K562 (cell line): ENCODE results near the gene FBXW7.

Source experiments
- CTCF ChIP-seq, 3 experiments: IDR thresholded peaks in 2 of 3; conservative IDR thresholded peaks in 1 of 3; 2 replicates each; pipeline ENCODE4 v1.5.1; 2011 to 2012; ENCODE audit warnings: low read length in 3 of 3, mild to moderate bottlenecking in 3 of 3, control low read depth in 2 of 3, improper control_type of control experiment in 1 of 3, inconsistent platforms in 1 of 3, low read depth in 1 of 3, mixed read lengths in 1 of 3, moderate library complexity in 1 of 3; ENCODE audit not compliant: insufficient read depth in 2 of 3
- EP300 ChIP-seq: IDR thresholded peaks from 2 replicates; pipeline ENCODE4 v1.6.1; 2012; ENCODE audit warnings: low read length, improper control_type of control experiment
- HBP1 ChIP-seq: fragments of 450-650 bp; formaldehyde crosslinking; IDR thresholded peaks from 2 replicates; pipeline ENCODE4 v1.4.0; 2022; ENCODE audit warnings: missing genetic modification characterization
- SP1 ChIP-seq: sonication (generic); formaldehyde crosslinking; IDR thresholded peaks from 2 replicates; pipeline ENCODE4 v1.8.1; 2022; ENCODE audit warnings: mild to moderate bottlenecking, missing genetic modification reagents
- TF ChIP-seq, protein P1 (sequence below): sonication (generic); formaldehyde crosslinking; IDR thresholded peaks from 2 replicates; pipeline ENCODE4 v1.9.0; 2022; ENCODE audit warnings: mild to moderate bottlenecking, missing genetic modification reagents
- TF ChIP-seq, protein P2 (sequence below), 3 experiments: fragments of 200-800 bp in 1 of 3; sonication (Bioruptor generic) in 1 of 3; sonication (generic) in 1 of 3; formaldehyde crosslinking in 1 of 3; IDR thresholded peaks; 2 replicates each; pipeline versions ENCODE4 v1.6.1 to v1.8.0; 2016 to 2022; ENCODE audit warnings: mild to moderate bottlenecking in 2 of 3, missing compliant biosample characterization in 2 of 3, missing genetic modification characterization in 2 of 3, missing genetic modification reagents in 1 of 3

DNA sequence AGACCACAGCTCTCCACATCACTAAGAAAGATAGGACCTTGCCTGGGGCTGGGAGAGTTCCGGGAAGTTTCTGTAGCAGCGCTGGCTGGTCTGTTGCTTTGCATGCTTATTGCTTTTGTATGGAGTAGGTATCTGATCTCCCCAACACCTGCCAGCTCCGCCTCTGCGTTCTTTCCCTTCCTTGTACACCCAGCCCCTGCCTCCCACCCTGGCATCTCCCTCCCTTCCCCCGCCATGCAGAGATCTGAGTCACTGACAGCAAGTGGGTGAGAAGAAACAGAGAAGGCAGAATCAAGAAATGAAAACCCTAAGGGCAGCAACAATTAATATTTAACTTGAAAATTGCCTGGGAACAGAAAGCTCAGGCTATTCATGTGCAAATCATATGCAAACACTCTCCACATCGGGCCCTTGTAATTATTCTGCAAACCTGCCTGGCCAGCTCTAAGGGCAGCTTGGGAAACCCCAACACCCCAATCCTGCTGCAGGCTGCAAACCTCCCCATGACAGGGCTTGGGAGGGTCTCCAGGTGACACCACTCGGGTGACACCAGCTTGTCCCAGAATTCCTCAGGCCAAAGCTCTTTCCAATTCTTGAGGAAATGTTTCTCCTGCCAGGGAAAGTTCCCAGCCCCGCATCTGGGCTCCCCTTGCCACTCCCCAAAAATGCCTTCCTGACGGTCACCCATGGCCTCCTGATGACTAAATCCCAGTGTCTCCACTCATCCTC, 257.2 kb downstream of the FBXW7 start:
- TF ChIP-seq SP1 (CRISPR knock-in tag) (no peak), CTCF (IDR thresholded peaks at IDR 0.05 in 2 of 3, conservative IDR thresholded peaks at IDR 0.05 in 1 of 3; ENCODE audit: insufficient read depth in 2 of 3, low read depth in 1 of 3, low read length in 3 of 3) (no peak), HBP1 (no peak), EP300 (no peak)
- TF ChIP-seq, protein P1, sequence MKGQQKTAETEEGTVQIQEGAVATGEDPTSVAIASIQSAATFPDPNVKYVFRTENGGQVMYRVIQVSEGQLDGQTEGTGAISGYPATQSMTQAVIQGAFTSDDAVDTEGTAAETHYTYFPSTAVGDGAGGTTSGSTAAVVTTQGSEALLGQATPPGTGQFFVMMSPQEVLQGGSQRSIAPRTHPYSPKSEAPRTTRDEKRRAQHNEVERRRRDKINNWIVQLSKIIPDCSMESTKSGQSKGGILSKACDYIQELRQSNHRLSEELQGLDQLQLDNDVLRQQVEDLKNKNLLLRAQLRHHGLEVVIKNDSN (CRISPR knock-in tag): no peak
- TF ChIP-seq, protein P2, sequence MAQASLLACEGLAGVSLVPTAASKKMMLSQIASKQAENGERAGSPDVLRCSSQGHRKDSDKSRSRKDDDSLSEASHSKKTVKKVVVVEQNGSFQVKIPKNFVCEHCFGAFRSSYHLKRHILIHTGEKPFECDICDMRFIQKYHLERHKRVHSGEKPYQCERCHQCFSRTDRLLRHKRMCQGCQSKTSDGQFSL (CRISPR knock-in tag; IDR thresholded peaks at IDR 0.05): no peak
- TF ChIP-seq, protein P2 (tag; IDR thresholded peaks at IDR 0.05): no peak
